H1 (cell line): ENCODE measurements around the gene LHFPL3. TPM values are rescaled to one million over a fixed set of nuclear protein-coding genes. Genes with fewer than 3 reads are reported as not detected.

Experiments used
- CTCF ChIA-PET: fragments of 300-600 bp; sonication (Branson Sonifier 250); formaldehyde crosslinking; loops from one replicate; lab custom pipeline; 2021; ENCODE audit not compliant: partially characterized antibody; lab: Charles Lee
- POLR2A ChIA-PET: fragments of 300-600 bp; sonication (Branson Sonifier 250); formaldehyde crosslinking; loops from one replicate; lab custom pipeline; 2021; ENCODE audit warnings: inconsistent platforms; ENCODE audit not compliant: partially characterized antibody; lab: Charles Lee
- DNase-seq, 2 experiments: peaks; one replicate each; pipeline versions ENCODE4 v3.0.0 to v3.0.0-alpha.2; 2010 to 2022; ENCODE audit warnings: low spot score in 2 of 2, low read depth in 1 of 2, mixed read lengths in 1 of 2
- FAIRE-seq: peaks from 2 replicates; lab custom pipeline; 2011; peaks lifted over from hg19 to GRCh38; lab: Jason Lieb, UNC
- H2AFZ ChIP-seq: 2 replicates; pipeline ENCODE4 v1.8.1; 2012; ENCODE audit warnings: low read length, inconsistent platforms
- H2AK5ac ChIP-seq: 2 replicates; pipeline ENCODE4 v1.6.1; 2013; ENCODE audit warnings: low read depth, low read length
- H2BK120ac ChIP-seq: replicated peaks from 2 replicates; pipeline ENCODE3; 2013; ENCODE audit warnings: low read depth, low read length, inconsistent platforms
- H2BK12ac ChIP-seq: 2 replicates; pipeline ENCODE4 v1.6.1; 2013; ENCODE audit warnings: low read depth, low read length
- H2BK15ac ChIP-seq: 2 replicates; pipeline ENCODE4 v1.6.1; 2013; ENCODE audit warnings: low read length
- H2BK20ac ChIP-seq: 2 replicates; pipeline ENCODE4 v1.6.1; 2013; ENCODE audit warnings: low read length
- H2BK5ac ChIP-seq: 2 replicates; pipeline ENCODE4 v1.6.1; 2013; ENCODE audit warnings: low read depth, low read length
- H3K14ac ChIP-seq: 2 replicates; pipeline ENCODE4 v1.6.1; 2013; ENCODE audit warnings: inconsistent platforms; ENCODE audit not compliant: insufficient read length
- H3K18ac ChIP-seq: 2 replicates; pipeline ENCODE4 v1.6.1; 2013; ENCODE audit warnings: low read length; ENCODE audit errors: extremely low read depth
- H3K23ac ChIP-seq: 2 replicates; pipeline ENCODE4 v1.6.1; 2013; ENCODE audit warnings: inconsistent platforms; ENCODE audit not compliant: insufficient read length
- H3K23me2 ChIP-seq: 2 replicates; pipeline ENCODE4 v1.6.1; 2013; ENCODE audit warnings: low read depth, low read length
- H3K27ac ChIP-seq: 2 replicates; pipeline ENCODE4 v1.6.1; 2011; ENCODE audit warnings: low read depth, low read length, inconsistent platforms
- H3K27me3 ChIP-seq, 4 experiments: replicated peaks in 1 of 4; 1 replicate in 1 of 4; 2 replicates in 3 of 4; pipeline versions ENCODE4 v1.6.1 to v1.8.1; 2011 to 2013; ENCODE audit warnings: low read length in 3 of 4, mild to moderate bottlenecking in 3 of 4, inconsistent platforms in 2 of 4, mixed read lengths in 2 of 4, moderate library complexity in 1 of 4; ENCODE audit not compliant: control insufficient read depth in 3 of 4, insufficient read depth in 3 of 4; ENCODE audit errors: extremely low read depth in 1 of 4
- H3K36me3 ChIP-seq, 4 experiments: 2 replicates each; pipeline versions ENCODE4 v1.6.1 to v1.8.1; 2011 to 2013; ENCODE audit warnings: mild to moderate bottlenecking in 4 of 4, low read length in 3 of 4, moderate library complexity in 2 of 4, control low read depth in 1 of 4, inconsistent platforms in 1 of 4; ENCODE audit not compliant: insufficient read depth in 4 of 4, control insufficient read depth in 2 of 4
- H3K4ac ChIP-seq: replicated peaks from 2 replicates; pipeline ENCODE3; 2013; ENCODE audit warnings: low read length, low read depth, mixed read lengths, inconsistent platforms; ENCODE audit not compliant: insufficient read length
- H3K4me1 ChIP-seq, 4 experiments: replicated peaks in 1 of 4; 1 replicate in 1 of 4; 2 replicates in 3 of 4; pipeline versions ENCODE4 v1.6.1 to v1.8.1; 2011 to 2013; ENCODE audit warnings: low read length in 3 of 4, inconsistent platforms in 2 of 4, mixed read lengths in 1 of 4; ENCODE audit not compliant: insufficient read depth in 4 of 4, control insufficient read depth in 3 of 4
- H3K4me2 ChIP-seq, 2 experiments: 2 replicates each; pipeline versions ENCODE4 v1.6.1 to v1.8.1; 2011 to 2013; ENCODE audit warnings: low read depth in 2 of 2, low read length in 2 of 2, control low read depth in 1 of 2, inconsistent platforms in 1 of 2, mild to moderate bottlenecking in 1 of 2; ENCODE audit not compliant: insufficient read depth in 1 of 2
- H3K4me3 ChIP-seq, 4 experiments: fragments of 200-600, 300-600 bp in 1 of 4; sonication (generic), shearing (Covaris generic), sonication (Bioruptor Twin) in 1 of 4; 2 replicates each; pipeline versions ENCODE4 v1.5.1 to v1.8.1; 2011 to 2016; ENCODE audit warnings: low read length in 4 of 4, low read depth in 3 of 4, control low read depth in 2 of 4, inconsistent platforms in 2 of 4, mild to moderate bottlenecking in 2 of 4, mixed read lengths in 1 of 4, moderate library complexity in 1 of 4; ENCODE audit not compliant: insufficient read depth in 2 of 4; ENCODE audit errors: extremely low read depth in 1 of 4
- H3K56ac ChIP-seq: replicated peaks from 2 replicates; pipeline ENCODE3; 2013; ENCODE audit warnings: low read depth, mild to moderate bottlenecking, mixed read lengths, low read length, inconsistent platforms; ENCODE audit not compliant: insufficient read length
- H3K79me1 ChIP-seq: 2 replicates; pipeline ENCODE4 v1.6.1; 2013; ENCODE audit warnings: low read depth, low read length, control low read depth
- H3K79me2 ChIP-seq, 2 experiments: 2 replicates each; pipeline versions ENCODE4 v1.6.1 to v1.8.1; 2012 to 2013; ENCODE audit warnings: low read length in 2 of 2, mild to moderate bottlenecking in 2 of 2, inconsistent platforms in 1 of 2; ENCODE audit not compliant: insufficient read depth in 2 of 2, control insufficient read depth in 1 of 2
- H3K9ac ChIP-seq, 4 experiments: replicated peaks in 1 of 4; 1 replicate in 1 of 4; 2 replicates in 3 of 4; pipeline versions ENCODE4 v1.6.1 to v1.8.1; 2011 to 2013; ENCODE audit warnings: low read depth in 3 of 4, low read length in 3 of 4, control low read depth in 2 of 4, mild to moderate bottlenecking in 2 of 4, moderate library complexity in 2 of 4, inconsistent platforms in 1 of 4; ENCODE audit errors: extremely low read depth in 1 of 4
- H3K9me3 ChIP-seq, 2 experiments: 2 replicates each; pipeline versions ENCODE4 v1.6.1 to v1.8.1; 2012 to 2013; ENCODE audit warnings: mild to moderate bottlenecking in 2 of 2, moderate library complexity in 2 of 2, control low read depth in 1 of 2, inconsistent platforms in 1 of 2, low read depth in 1 of 2, low read length in 1 of 2, mixed read lengths in 1 of 2; ENCODE audit not compliant: insufficient read depth in 2 of 2
- H4K20me1 ChIP-seq, 2 experiments: replicated peaks in 1 of 2; 2 replicates each; pipeline versions ENCODE3 to v1.8.1; 2011 to 2013; ENCODE audit warnings: inconsistent platforms in 2 of 2, low read length in 2 of 2, mild to moderate bottlenecking in 1 of 2; ENCODE audit not compliant: insufficient read depth in 2 of 2, control insufficient read depth in 1 of 2
- H4K5ac ChIP-seq: 2 replicates; pipeline ENCODE4 v1.6.1; 2013; ENCODE audit warnings: low read length, low read depth, mixed read lengths, inconsistent platforms; ENCODE audit not compliant: insufficient read length
- H4K8ac ChIP-seq: 2 replicates; pipeline ENCODE4 v1.8.0; 2013; ENCODE audit warnings: mild to moderate bottlenecking, moderate library complexity, low read length, inconsistent platforms; ENCODE audit not compliant: insufficient read depth; ENCODE audit errors: extremely low read depth
- H4K91ac ChIP-seq: replicated peaks from 2 replicates; pipeline ENCODE3; 2013; ENCODE audit warnings: low read length, mixed read lengths, inconsistent platforms; ENCODE audit not compliant: insufficient read length
- BACH1 ChIP-seq: IDR thresholded peaks from 2 replicates; pipeline ENCODE4 v1.6.1; 2012; ENCODE audit warnings: low read length, improper control_type of control experiment
- CBX5 ChIP-seq: fragments of 300-800, 300-1000 bp; sonication (generic); IDR thresholded peaks from 2 replicates; pipeline ENCODE4 v1.7.1; 2016; ENCODE audit warnings: antibody characterized with exemption, low read length, low read depth
- CTBP2 ChIP-seq: IDR thresholded peaks from 2 replicates; pipeline ENCODE4 v1.7.0; 2011; ENCODE audit warnings: borderline replicate concordance, mild to moderate bottlenecking, moderate library complexity, mixed read lengths, low read length; ENCODE audit not compliant: insufficient read depth, insufficient read length
- JUND ChIP-seq: IDR thresholded peaks from 2 replicates; pipeline ENCODE4 v1.6.1; 2011; ENCODE audit warnings: mild to moderate bottlenecking, improper control_type of control experiment, low read length
- KDM4A ChIP-seq: IDR thresholded peaks from one replicate; pipeline ENCODE4 v1.7.1; 2012; ENCODE audit warnings: low read depth, mild to moderate bottlenecking, moderate library complexity, low read length, inconsistent platforms; ENCODE audit not compliant: severe bottlenecking
- MAFK ChIP-seq: IDR thresholded peaks from 2 replicates; pipeline ENCODE4 v1.6.1; 2012; ENCODE audit warnings: low read depth, mild to moderate bottlenecking, improper control_type of control experiment, low read length
- PHF8 ChIP-seq: fragments of 200-600 bp; sonication (generic); conservative IDR thresholded peaks from 2 replicates; pipeline ENCODE4 v1.7.1; 2012; ENCODE audit warnings: low read depth, mild to moderate bottlenecking, inconsistent platforms, low read length, moderate library complexity
- POU5F1 ChIP-seq: IDR thresholded peaks from 2 replicates; pipeline ENCODE4 v1.6.1; 2011; ENCODE audit warnings: low read depth, mild to moderate bottlenecking, low read length, moderate library complexity
- RAD21 ChIP-seq, 2 experiments: IDR thresholded peaks in 1 of 2; conservative IDR thresholded peaks in 1 of 2; 2 replicates each; pipeline ENCODE4 v1.6.1; 2011; ENCODE audit warnings: low read depth in 2 of 2, low read length in 2 of 2, improper control_type of control experiment in 1 of 2, inconsistent platforms in 1 of 2, mild to moderate bottlenecking in 1 of 2, moderate library complexity in 1 of 2
- RFX5 ChIP-seq: IDR thresholded peaks from 2 replicates; pipeline ENCODE4 v1.6.1; 2011; ENCODE audit warnings: low read depth, low read length, improper control_type of control experiment, borderline replicate concordance
- TBP ChIP-seq: IDR thresholded peaks from 2 replicates; pipeline ENCODE4 v1.6.1; 2011; ENCODE audit warnings: low read depth, low read length, improper control_type of control experiment
- TEAD4 ChIP-seq: IDR thresholded peaks from 2 replicates; pipeline ENCODE4 v1.6.1; 2012; ENCODE audit warnings: low read depth, low read length, inconsistent platforms, mixed read lengths
- ZNF274 ChIP-seq: IDR thresholded peaks from 2 replicates; pipeline ENCODE4 v1.7.0; 2012; ENCODE audit warnings: low read length, borderline replicate concordance; ENCODE audit errors: extremely low read depth
- WGBS, 2 experiments: shearing (Covaris generic) in 1 of 2; methylation state at CpG; one replicate each; pipeline versions ENCODE4 v1.1.6 to v1.1.7; 2013 to 2015; ENCODE audit warnings: low lambda C conversion rate in 2 of 2, mixed read lengths in 2 of 2, inconsistent platforms in 1 of 2, low coverage in 1 of 2, missing lambda C conversion rate in 1 of 2; ENCODE audit not compliant: insufficient replicate concordance in 2 of 2, insufficient coverage in 1 of 2, insufficient read length in 1 of 2; ENCODE audit errors: extremely low coverage in 1 of 2, missing lambda C conversion rate in 1 of 2; 5-methylcytosine and 5-hydroxymethylcytosine counted together
- polyA plus RNA-seq, 7 experiments: library from polyadenylated mRNA; depleted of rRNA in 3 of 7; stranded (reverse) in 5 of 7; unstranded in 2 of 7; fragments of >200 nt in 5 of 7; fragments of 200-250 nt in 2 of 7; gene quantifications; 1 replicate in 5 of 7; 2 replicates in 1 of 7; 4 replicates in 1 of 7; pipeline versions ENCODE4 v1.2.1 to v1.2.3, GENCODE V29; 2011 to 2013; ENCODE audit warnings: missing spikeins in 2 of 7, mixed read lengths in 2 of 7
- total RNA-seq: library from RNA; stranded (reverse); fragmentation: NEBNext Ultra II Directional; extraction: Animal tissue kit (Norgen Biotek cat#: 25700); gene quantifications from 2 replicates; pipeline ENCODE4 v1.2.1, GENCODE V29; 2021
- TF ChIP-seq, protein P1 (sequence below): IDR thresholded peaks from 2 replicates; pipeline ENCODE4 v1.6.1; 2012; ENCODE audit warnings: inconsistent platforms

LHFPL3 gene
- total and polyA plus RNA-seq, 2 of the 8 experiments (the other 6 are each of a cell fraction or from before 2014, with no cell fraction given): 0.24 to 0.50 TPM

DNA sequence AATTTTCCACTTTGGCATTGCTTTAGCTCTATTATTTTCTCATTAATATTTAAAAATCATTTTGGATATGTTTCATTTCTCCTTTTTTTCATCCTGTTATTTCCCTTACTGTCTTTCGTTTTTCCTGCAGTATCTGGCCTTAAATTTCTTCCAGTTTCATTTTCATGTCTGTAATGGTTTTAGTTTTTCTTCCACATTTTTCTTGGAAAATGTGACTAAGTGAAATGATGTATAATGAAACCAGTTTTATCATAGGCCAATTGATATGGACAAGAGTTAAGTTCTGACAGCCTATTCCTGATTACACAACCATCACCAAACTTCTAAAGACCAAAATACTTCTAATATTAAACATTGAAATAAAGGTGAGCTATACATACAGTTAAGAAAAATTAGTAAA, 158.5 kb downstream of the LHFPL3 start:
- Histone ChIP-seq H2BK5ac (no peak overlapping the region), H4K20me1 (no peaks in the 10 kb centered on the region), H3K9me3 (peaks cover 19 to 33% of the 10 kb centered on the region in 2 experiments; a peak in 2 of 4 replicates), H3K56ac (no peak overlapping the region), H4K8ac (no peak overlapping the region), H3K9ac (no peak overlapping the region), H2BK12ac (no peak overlapping the region), H4K91ac (no peak overlapping the region), H3K4me1 (no peaks in the 10 kb centered on the region), H3K79me1 (no peaks in the 10 kb centered on the region), H3K14ac (no peak overlapping the region), H2BK20ac (no peak overlapping the region), H3K36me3 (no peaks in the 10 kb centered on the region), H3K18ac (no peak overlapping the region), H3K4me2 (no peak overlapping the region), H3K79me2 (no peaks in the 10 kb centered on the region), H2AK5ac (no peak overlapping the region), H3K27me3 (no peaks in the 10 kb centered on the region), H3K4me3 (no peak overlapping the region), H2BK15ac (no peak overlapping the region), H3K23me2 (no peaks in the 10 kb centered on the region), H2BK120ac (no peak overlapping the region), H3K27ac (no peak overlapping the region), H2AFZ (no peak overlapping the region), H4K5ac (no peak overlapping the region), H3K23ac (no peak overlapping the region), H3K4ac (no peak overlapping the region)
- DNase-seq: no peak
- 62% methylated on average over 1 of the region's 1 CpG; no CpG with 5 or more reads in 1 of the 2 experiments for WGBS, 2 experiments
- FAIRE-seq: no peak
- POLR2A ChIA-PET: no interaction called here
- CTCF ChIA-PET: no interaction called here
- TF ChIP-seq TBP (no peak), JUND (no peak), ZNF274 (no peak), RFX5 (no peak), RAD21 (IDR thresholded peaks at IDR 0.05 in 1 of 2, conservative IDR thresholded peaks at IDR 0.05 in 1 of 2; ENCODE audit: low read depth in 2 of 2, low read length in 2 of 2) (no peak), PHF8 (no peak), BACH1 (no peak), MAFK (no peak), CBX5 (no peak), KDM4A (no peak), TEAD4 (no peak), CTBP2 (no peak), POU5F1 (no peak)
- TF ChIP-seq, protein P1, sequence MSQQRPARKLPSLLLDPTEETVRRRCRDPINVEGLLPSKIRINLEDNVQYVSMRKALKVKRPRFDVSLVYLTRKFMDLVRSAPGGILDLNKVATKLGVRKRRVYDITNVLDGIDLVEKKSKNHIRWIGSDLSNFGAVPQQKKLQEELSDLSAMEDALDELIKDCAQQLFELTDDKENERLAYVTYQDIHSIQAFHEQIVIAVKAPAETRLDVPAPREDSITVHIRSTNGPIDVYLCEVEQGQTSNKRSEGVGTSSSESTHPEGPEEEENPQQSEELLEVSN: no peak
